GM21423 (cell line): ENCODE results near the gene AP3B1.

Experiments
- ATAC-seq: cut with Tn5 transposase; IDR thresholded peaks from one replicate; pipeline ENCODE4 v1.9.1; 2021; ENCODE audit warnings: mild to moderate bottlenecking, moderate library complexity; ENCODE audit not compliant: unreplicated experiment

Gene AP3B1

GRCh38 chr5:78006449-78006848, 288.0 kb downstream of the AP3B1 start:
- no peak for ATAC-seq

- ATAC-seq, result no peak
Measured at GRCh38 chr5:78005021-78005785, 289.3 kb downstream of the AP3B1 start.

GRCh38 chr5:78004559-78004958, 289.9 kb downstream of the AP3B1 start:
- ATAC-seq, result no peak

GRCh38 chr5:78003919-78004318, 290.6 kb downstream of the AP3B1 start:
- ATAC-seq, result no peak

- no peak for ATAC-seq
Measured at GRCh38 chr5:78003450-78003849, 291.0 kb downstream of the AP3B1 start.

- no peak for ATAC-seq
Measured at GRCh38 chr5:78002690-78003089, 291.8 kb downstream of the AP3B1 start.

GRCh38 chr5:78001197-78001596, 293.3 kb downstream of the AP3B1 start:
- ATAC-seq, result no peak

GRCh38 chr5:78000191-78000590, 294.3 kb downstream of the AP3B1 start:
- no peak for ATAC-seq

- no peak for ATAC-seq
Measured at GRCh38 chr5:77999399-77999798, 295.1 kb downstream of the AP3B1 start.

- no peak for ATAC-seq
Measured at GRCh38 chr5:77996943-77997342, 297.6 kb downstream of the AP3B1 start.

GRCh38 chr5:77995793-77996409, 298.6 kb downstream of the AP3B1 start:
- ATAC-seq, result no peak

GRCh38 chr5:77994943-77995342, 299.6 kb downstream of the AP3B1 start:
- ATAC-seq, result no peak

GRCh38 chr5:77993855-77994318, 300.6 kb downstream of the AP3B1 start:
- ATAC-seq, result no peak

GRCh38 chr5:77993141-77993854, 301.2 kb downstream of the AP3B1 start:
- ATAC-seq, result no peak

- no peak for ATAC-seq
Measured at GRCh38 chr5:77991084-77991483, 303.4 kb downstream of the AP3B1 start.

- ATAC-seq, result no peak
Measured at GRCh38 chr5:77990020-77990419, 304.5 kb downstream of the AP3B1 start.

- no peak for ATAC-seq
Measured at GRCh38 chr5:77987988-77988387, 306.5 kb downstream of the AP3B1 start.

GRCh38 chr5:77987331-77987730, 307.2 kb downstream of the AP3B1 start:
- no peak for ATAC-seq

- no peak for ATAC-seq
Measured at GRCh38 chr5:77986261-77986660, 308.2 kb downstream of the AP3B1 start.

- ATAC-seq, result no peak
Measured at GRCh38 chr5:77985247-77985646, 309.3 kb downstream of the AP3B1 start.

GRCh38 chr5:77984587-77984986, 309.9 kb downstream of the AP3B1 start:
- ATAC-seq, result no peak
